Measurements from ENCODE around the gene EMP1.

GRCh38 chr12:13163868-13164635 is 32.5 kb upstream of the EMP1 start:
- TF ChIP-seq CTCF (conservative IDR thresholded peaks at IDR 0.05; ENCODE audit: low read depth in 2 of 2): no peak
- no peak for TF ChIP-seq EZH2phosphoT487 (IDR thresholded peaks at IDR 0.05; ENCODE audit: unreplicated experiment)
- no peak for TF ChIP-seq CREB1 (CRISPR knock-in tag; IDR thresholded peaks at IDR 0.05; ENCODE audit: low read depth)
- TF ChIP-seq REST (IDR thresholded peaks at IDR 0.05; ENCODE audit: unreplicated experiment): no peak
- no peak for TF ChIP-seq JUNB (IDR thresholded peaks at IDR 0.05; ENCODE audit: unreplicated experiment)
- TF ChIP-seq POLR2AphosphoS5 (IDR thresholded peaks at IDR 0.05; ENCODE audit: low read depth): no peak
- TF ChIP-seq EZH2 (IDR thresholded peaks at IDR 0.05; ENCODE audit: low read depth, unreplicated experiment): no peak
- TF ChIP-seq ETS1 (IDR thresholded peaks at IDR 0.05): no peak
- TF ChIP-seq ZNF331 (CRISPR knock-in tag; IDR thresholded peaks at IDR 0.05; ENCODE audit: low read depth): no peak
- no peak for TF ChIP-seq NANOG (IDR thresholded peaks at IDR 0.05; ENCODE audit: borderline replicate concordance)
- TF ChIP-seq ZNF462 (CRISPR knock-in tag; IDR thresholded peaks at IDR 0.05): no peak
- TF ChIP-seq STAT1 (IDR thresholded peaks at IDR 0.05; ENCODE audit: unreplicated experiment): no peak
- no peak for TF ChIP-seq ZNF114 (CRISPR knock-in tag; IDR thresholded peaks at IDR 0.05)

Data from GM23338 (cell line).